Activated CD8-positive, alpha-beta memory T cell treated with anti-CD3 and anti-CD28 coated beads for 24 hours (primary cell): Measurements from ENCODE around the gene DMBX1.

Experiments used
- DNase-seq: peaks from one replicate; pipeline ENCODE4 v3.0.0-alpha.2; 2020

Gene DMBX1

DNA sequence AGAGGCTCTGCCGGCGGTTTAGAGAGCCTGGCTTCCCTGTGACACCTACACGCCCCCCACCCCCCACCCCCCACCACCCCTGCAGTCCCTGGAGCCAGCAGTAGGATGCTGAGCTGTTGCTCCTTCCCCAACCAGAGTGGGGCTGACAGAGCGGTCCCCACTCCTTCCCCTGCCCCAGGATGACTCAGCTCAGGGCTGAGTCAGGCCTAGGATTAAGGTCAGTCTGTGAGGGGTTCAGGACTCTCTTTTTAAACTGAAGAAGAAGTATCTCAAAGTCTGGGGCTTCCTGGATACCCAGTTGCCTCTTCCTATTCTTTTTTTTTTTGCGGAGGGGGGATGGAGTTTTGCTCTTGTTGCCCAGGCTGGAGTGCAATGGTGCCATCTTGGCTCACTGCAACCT lies 19.1 kb downstream of the DMBX1 start:
- DNase-seq: no peak

DNA sequence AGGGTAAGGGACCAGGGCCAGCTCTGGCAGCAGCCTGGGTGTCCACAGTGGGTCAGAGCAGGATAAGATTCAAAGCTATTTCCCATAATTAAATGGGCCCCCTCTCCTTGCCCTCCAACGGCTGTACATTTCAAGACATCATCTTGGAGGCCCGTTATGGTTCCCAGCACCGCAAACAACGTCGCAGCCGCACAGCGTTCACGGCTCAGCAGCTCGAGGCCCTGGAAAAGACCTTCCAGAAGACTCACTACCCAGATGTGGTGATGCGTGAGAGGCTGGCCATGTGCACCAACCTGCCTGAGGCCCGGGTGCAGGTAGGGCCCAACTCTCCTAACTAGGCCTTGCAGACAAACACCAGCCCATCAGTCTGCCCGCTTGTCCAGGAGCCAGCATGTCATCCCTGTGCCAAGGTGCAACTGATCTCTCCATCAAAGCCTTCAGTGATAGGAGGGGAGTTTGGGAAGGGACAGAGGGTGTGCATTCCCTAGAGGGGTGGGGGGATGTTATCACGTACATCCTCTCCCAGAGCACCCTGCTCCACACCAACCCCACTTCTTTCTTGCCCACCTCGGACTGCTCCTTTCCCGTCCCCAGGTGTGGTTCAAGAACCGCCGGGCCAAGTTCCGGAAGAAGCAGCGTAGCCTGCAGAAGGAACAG lies 20.8 kb downstream of the DMBX1 start:
- no peak for DNase-seq

DNA sequence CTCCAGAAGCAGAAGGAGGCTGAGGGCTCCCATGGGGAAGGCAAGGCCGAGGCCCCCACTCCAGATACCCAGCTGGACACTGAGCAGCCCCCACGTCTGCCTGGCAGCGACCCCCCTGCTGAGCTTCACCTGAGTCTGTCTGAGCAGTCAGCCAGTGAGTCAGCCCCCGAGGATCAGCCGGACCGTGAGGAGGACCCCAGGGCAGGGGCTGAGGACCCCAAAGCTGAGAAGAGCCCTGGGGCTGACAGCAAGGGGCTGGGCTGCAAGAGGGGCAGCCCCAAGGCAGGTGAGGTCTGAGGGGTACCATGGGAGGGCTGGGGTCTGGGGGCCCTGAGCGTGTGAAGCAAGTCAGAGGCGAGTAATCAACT lies 21.3 kb downstream of the DMBX1 start:
- DNase-seq: no peak

DNA sequence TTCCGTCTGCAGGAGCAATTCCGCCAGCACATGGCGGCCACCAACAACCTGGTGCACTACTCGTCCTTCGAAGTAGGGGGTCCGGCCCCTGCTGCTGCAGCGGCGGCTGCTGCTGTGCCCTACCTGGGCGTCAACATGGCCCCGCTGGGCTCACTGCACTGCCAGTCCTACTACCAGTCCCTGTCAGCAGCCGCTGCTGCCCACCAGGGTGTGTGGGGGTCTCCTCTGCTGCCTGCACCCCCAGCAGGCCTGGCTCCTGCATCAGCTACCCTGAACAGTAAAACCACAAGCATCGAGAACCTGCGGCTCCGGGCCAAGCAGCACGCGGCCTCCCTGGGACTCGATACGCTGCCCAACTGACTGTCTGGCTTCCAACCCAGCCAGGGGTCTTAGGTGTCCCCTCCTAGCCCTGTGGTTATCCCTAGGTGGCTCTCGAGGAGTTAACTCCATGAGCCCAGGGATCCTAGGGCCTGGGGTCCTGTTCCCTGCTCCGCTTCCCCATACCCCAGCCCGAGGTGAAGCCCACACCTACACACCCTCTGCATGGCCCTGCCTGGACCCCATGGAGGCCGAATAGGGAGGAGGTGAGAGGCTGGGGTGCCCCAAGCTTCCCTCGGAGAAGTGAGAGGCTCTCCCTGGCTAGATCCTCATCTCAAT lies 22.6 kb downstream of the DMBX1 start:
- no peak for DNase-seq

DNA sequence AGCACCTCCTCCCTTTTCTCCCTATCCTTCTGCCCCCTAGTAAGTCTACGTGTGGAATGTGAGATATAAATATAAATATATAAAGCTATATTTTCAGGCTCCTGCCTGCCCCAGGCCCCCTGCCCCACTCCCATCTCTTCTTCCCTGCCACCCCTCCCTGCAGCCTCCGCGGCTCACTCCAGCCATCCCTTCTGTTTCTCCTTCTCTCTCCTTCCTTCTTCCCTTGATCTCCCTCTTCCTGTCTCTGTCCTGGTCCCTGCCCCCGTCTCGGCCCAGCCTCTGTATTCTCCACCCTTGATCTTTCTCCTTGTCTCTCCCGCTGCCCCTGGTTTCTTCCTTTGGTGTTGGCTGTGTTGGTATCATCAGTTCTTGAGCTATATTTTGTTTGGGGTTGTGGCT lies 23.2 kb downstream of the DMBX1 start:
- DNase-seq: no peak

DNA sequence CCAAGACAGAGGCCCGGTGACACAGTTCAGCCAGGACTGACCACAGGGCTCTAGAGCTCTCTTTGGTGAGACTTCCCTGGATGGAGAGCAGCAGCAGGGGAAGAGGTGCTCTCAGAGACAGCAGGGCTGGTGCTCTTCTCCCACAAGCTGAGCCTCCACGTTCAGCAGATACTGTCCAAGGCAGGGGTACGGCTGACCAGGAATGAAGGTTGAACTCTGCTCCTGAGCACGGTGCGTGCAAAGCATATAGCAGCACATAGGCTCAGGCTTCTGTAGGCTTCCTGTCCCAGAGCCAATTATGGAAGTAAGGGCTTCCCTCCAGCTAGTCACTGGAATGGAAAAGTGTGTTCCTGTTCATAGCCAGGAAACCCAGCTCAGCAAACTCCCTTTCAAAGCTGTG lies 23.9 kb downstream of the DMBX1 start:
- no peak for DNase-seq

DNA sequence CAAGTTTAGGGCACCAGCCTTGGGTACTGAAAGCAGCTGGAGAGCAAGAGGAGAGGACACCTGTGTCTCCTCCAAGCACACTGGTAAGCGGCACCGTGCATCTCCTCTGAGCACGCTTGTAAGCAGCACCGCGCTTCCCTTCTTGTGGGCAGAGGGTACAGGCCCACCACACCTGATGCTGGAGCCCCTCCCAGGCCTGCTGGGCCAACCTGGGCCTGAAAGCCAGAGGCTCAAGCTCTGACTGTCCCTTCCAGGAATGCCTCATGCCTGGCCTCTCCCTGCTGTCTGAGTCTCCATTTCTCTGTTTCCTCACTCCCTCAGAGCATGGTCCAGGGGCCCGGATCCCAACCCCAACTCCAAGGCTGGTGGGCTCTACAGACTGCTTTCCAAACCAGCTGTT lies 25.9 kb downstream of the DMBX1 start:
- no peak for DNase-seq

DNA sequence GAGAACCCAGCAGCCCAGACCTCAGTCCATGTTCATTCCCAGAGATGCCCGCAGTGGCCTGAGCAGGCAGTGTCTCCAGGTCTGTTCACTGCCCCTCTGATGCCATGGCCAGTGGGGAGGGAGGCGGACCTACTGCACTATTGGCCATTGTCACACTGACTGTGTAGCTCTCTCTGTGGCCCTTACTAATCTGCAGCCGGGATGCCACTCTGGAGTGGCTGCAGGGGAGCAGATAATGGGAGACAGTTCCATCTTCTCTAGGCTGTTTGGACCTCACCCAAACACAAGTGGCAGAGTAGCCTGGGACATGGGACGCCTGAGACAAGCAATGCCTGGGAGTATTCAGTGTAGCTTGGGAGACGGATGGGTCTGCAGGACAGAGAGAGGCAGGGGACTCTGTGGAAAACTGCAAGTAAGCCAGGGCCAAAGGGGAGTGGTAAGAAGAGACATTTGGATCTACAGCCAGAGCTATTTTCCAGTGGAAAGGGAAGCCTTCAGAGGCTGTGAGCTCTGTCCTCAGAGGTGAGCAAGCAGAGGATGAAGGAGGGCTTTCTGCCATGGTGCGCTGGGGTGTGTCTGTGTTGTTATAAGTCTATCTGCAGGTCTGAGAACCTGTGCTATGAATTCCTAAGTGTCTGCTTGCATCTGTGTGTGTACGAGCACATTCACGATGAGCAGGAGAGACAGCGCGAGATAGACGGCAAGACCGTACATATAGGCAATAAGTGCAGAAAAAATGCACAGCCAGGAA lies 26.7 kb downstream of the DMBX1 start:
- DNase-seq: no peak

DNA sequence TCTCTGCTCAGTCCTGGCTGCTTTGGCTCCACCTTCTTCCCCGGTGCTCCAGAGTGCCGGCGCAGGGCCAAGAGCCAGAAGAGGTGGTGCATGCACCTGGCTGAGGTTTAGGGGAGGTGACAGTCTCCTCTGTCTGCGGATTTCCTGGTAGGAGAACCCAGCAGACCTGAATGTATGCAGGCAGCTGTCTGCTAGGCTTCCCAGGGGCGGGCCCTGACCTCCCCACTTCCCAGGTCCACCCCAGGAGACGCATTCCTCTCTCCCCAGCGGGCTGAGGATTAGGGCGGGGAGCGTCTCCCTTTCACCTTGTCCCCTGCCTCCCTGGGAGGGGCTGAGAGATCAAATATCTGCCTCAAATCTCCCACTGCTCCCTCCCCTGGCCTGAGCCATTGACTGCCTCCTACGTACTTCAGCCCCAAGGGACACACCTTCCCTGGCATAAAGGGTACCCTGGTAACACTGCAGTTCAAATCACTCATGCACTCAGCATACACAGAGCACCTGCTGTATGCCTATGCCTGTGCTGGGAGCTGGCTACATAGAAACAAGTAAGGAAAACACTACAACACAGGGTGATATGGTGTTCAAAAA lies 27.5 kb downstream of the DMBX1 start:
- DNase-seq: no peak

DNA sequence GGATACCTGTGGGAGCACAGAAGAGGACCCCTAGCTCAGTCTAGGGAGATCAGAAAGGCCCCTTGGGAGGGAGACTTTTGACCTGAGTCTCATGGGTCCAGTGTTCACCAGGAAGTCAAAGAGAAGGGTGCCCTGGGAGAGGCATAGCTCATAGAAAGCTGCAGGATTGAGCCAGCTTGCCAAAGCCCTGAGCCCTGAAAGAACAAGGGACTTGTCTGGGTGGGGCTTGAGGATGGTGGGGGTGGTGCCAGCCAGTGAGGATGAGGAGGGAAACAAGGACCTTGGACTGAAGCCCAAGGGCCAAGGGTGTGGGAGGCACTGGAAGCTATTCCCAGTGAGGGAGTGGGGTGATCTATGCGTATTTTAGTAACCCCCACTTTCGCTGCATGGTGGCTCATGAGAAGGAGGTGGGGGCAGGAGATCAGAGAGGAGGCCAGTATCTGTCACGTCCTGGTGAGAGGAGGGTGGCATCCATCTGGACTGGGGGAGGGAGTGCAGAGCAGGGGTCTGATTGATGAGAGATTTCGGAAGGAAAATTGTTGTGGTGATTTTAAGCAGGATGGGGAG lies 28.4 kb downstream of the DMBX1 start:
- DNase-seq: no peak

DNA sequence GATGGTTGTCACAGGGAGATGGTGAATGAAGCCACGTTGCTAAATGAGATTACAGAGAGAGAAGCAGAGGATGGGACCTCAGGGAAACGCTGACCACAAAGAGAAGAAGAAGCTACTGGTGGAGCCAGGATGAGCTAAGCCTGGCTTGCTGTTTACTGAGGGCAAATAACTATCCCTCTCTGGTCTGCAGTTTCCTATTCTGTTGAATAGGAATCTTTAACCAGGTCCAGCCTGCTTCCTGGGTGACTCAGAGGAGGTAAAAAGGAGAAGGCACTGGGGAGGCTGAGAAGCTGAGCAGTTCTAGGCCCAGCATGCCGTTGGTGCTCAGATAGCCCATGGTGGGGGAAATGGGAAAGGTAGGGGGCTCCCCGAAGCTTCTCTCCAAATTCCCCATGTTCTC lies 29.6 kb downstream of the DMBX1 start:
- DNase-seq: no peak

DNA sequence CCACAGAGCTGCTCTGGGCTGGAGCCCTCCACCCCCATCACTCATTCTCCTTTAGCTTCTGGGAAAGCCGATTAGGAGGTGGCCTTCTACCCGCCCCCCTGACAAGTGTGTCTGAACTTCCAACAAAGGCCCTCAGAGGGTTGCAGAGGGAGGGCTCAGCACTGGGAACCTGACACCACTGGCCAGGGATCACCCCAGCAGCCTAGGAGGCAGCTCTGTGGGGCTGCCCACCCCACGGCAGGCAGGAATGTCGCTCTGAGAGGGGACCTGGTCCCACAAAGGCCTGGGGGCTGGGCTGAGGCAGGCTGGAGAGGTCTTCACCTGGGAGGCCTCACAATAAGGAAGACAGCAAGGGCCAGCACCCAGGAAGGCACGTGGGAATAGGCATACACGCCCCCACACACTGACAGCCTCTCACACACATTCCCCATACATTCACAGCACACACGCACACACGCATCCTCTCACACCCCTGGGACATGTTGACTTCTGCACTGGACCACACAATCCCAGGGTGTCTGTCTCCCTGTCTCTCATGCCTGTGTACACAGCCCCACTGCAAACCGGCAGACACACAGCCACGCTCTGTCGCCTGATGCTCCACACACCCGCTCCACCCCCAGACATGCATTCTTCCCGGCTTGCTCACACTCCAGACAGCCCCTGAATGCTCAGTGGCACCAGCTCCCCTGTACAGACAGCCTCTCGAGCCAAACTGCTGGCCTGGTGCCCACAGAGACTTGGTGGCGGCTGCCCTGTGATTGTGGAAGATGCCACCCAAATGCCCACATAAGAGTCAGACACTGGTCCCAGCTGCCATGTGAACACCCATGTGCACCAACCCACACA lies 30.7 kb downstream of the DMBX1 start:
- no peak for DNase-seq

DNA sequence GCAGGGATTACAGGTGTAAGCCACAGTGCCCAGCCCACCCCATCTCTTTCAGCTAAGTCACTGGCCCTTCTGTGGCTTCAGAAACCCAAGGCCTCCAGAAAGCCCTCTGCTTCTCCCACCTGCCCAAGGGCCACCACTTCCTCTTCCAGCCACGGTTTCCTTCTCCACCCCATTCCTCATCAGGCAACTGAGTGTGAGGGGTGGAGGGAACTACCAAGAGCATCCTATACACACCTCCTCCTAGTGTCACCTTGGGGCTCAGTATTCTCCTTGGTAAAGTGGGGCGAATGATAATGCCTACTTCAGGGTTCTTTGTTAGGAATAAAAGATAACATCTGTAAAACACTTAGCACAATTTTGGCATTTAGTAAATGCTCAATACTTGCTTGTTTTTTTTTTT lies 31.8 kb downstream of the DMBX1 start:
- DNase-seq: no peak

DNA sequence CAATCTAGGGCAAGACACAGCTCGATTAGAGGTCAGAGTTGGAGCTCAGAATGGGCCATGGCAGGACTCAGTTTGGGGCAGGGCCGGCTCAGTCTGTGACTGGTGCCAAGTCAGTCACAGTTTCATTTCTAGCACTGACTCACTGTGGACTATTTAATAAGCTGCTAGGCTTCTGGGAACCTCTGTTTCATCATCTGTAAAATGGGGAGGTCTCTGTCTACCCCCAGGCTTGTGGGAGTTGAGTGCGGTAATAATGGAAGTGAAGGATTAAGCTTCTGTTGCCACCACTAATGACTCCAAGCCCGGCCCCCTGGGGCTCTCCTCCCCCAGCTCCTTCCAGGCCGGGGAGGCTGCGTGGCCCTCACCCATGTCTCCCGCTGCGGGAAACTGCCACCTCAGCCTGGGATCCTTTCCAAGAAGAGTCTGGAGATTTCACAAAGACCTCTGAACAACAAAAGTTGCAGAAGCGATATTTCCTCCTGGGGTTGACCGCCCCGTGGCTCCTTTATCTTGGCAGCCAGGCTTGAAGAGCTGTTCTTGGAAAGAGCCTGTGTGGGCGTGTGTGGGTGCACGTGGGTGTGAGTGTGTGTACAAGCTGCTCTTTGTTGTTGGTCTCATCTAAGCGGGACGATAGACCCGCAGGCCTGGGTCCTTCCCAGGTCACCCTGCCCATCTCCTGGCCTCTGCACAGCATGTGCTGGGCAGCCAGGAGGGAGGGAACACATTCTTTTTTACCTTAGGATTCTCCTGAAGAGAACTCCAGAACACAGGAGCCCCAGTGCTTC lies 32.7 kb downstream of the DMBX1 start:
- no peak for DNase-seq

DNA sequence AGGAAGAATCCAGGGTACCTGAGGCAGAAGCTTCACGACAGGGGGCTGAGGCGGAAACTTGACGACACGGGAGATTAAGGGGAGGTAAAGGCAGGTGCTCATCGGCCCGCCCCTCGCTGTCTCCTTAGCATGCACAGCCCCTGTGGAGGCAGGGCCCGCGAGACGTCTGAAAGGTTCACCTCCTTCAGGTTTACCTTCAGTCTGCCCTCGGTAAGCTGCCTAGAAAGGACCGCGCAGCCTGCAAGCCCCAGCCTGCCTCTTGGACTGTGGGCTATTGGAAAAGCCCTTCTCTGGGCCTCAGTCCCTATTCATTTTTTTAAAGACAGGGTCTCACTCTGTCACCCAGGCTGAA lies 33.3 kb downstream of the DMBX1 start:
- no peak for DNase-seq

DNA sequence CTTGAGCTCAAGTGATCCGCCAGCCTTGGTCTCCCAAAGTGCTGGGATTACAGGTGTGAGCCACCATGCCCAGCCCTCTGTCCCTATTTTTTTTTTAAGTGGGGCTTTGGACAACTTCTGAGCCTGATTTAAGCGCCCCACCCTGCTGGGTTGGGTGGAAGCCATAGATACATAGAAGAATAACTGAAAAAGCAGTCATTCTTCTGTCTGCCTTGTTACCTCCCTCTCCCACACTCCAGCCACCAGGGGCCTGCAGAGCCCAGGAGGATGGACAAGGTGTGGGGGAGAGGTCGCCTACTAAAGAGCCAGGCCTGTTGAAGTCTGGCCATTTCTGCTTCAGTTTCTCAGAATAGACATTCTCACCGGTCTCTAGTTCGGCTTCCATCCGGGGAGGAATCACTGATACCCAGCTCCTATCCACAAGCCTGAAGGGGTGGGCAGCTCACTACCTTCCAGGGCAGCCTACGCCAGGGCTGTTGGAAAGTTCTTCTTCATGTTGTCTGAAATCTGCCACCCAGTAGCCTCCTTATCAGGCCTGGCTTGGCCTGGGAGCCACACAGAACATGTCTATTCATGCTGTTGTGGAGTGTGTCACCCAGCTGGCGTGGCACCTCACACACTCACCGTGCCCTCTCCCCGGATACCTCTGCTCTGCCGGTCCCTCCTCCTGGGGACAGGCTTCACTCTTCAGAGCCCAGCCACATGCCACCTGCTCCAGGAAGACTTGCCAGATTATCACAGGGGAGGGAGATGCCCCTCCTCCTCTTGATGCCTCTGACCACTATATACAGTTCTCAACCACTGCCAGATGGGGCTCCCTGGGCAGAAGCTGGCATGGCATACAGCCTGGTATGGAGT lies 34.1 kb downstream of the DMBX1 start:
- no peak for DNase-seq

DNA sequence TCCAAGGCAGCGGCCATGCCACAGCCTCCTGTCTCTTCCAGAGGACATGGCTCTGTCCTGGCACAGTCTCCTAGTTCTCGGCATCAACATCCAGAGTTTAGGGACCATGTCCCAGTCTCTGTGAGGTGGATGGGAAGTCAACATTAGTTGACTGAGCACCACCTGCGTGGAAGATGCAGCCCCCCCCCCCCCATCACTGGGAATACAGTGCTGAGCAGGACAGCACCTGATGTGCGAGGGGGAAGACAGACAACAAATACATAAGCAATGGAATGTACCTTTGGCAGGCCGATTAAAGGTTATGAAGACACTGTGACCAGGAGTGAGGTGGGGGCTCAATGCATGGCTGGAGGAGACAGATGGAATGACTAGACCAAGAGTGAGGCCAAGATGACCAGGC lies 35.2 kb downstream of the DMBX1 start:
- no peak for DNase-seq

DNA sequence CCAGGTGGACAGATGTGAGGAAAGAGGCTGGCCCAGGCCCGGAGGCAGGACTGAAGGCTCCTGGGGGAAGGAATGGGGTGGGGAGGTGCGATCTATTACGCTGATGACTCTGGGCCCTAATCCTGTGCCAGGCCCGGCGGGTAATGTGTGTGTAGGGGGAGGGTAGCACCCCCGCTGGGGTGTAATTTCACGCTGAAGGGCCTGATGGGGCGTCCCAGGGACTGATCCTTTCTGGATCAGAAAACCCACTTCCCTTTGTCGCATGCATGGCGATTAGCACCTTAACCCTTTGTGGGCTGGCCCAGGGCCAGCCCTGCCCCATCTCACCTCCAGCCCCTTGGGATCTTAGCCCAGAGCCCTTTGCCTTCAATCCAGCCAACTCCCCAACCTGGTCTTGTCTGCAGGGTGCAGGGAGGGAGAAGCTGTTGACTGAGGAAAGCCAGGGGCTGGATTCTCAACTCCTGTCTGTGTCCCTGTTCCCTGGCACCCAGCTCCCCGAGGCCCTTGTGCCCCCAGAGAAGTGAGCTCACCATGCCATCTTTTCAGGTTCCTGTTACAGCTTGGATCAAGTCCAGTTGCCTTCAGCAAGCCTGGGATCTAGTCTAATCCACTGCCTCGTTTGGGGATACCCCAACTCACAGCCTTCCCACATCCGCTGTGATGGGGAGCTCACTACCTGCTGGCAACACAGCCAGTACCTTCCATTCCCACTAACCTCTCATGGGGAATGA lies 35.8 kb downstream of the DMBX1 start:
- no peak for DNase-seq

DNA sequence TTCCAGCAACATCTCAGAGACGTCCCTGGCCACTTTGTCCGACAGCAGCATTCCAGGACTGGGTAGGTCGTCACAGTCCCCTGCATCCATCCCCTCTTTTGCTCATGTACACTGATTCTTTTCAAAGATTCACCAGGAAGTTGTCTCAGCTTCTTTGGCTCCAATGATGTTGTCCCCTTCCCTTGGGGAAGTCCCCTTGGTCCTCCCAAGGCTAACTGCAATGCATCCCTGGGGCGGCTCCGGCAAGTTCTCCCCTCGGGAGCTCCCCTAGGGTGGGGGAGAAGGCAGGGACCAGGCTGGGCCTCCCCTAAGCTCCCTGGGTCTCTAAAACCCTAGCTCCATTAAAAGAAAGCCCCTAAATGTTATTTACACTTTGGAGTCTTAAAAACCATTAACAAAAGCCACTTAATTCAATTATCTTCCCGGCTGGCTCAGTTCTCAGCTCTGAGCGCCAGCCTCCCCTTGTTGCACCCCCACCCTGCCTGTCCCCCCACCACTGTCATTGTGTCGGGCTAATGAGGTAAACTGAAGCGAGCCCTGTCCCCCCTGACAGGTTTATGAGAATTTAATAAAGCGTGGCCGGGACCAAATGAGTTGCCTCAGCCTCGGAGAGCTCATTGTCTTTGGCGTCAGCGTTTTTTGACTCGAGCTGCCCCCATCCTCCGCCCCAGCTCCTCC lies 36.5 kb downstream of the DMBX1 start:
- no peak for DNase-seq
